Activated naive CD4-positive, alpha-beta T cell treated with anti-CD3 and anti-CD28 coated beads, Interleukin-2, amount 50 U/mL, for 24 hours (primary cell): ENCODE results near the gene PMS1.

Source experiments
- H3K27ac Mint-ChIP-seq: one replicate; pipeline ENCODE4 v1.8.0; 2021; ENCODE audit warnings: mild to moderate bottlenecking, mixed read lengths
- H3K27me3 Mint-ChIP-seq: one replicate; pipeline ENCODE4 v1.8.0; 2021; ENCODE audit warnings: mixed read lengths
- H3K36me3 Mint-ChIP-seq: one replicate; pipeline ENCODE4 v1.8.0; 2021; ENCODE audit warnings: mixed read lengths
- H3K4me1 Mint-ChIP-seq: one replicate; pipeline ENCODE4 v1.8.0; 2021; ENCODE audit warnings: mixed read lengths
- H3K4me3 Mint-ChIP-seq: one replicate; pipeline ENCODE4 v1.8.0; 2021; ENCODE audit warnings: mild to moderate bottlenecking, mixed read lengths
- H3K9me3 Mint-ChIP-seq: one replicate; pipeline ENCODE4 v1.8.0; 2021; ENCODE audit warnings: mixed read lengths

The PMS1 gene

GRCh38 chr2:189835855-189836558, 51.8 kb downstream of the PMS1 start:
- Mint-ChIP-seq H3K36me3 (peaks cover 11% of the 10 kb centered on the region), H3K27me3 (no peaks in the 10 kb centered on the region), H3K27ac (no peak overlapping the region), H3K9me3 (no peaks in the 10 kb centered on the region), H3K4me3 (no peak overlapping the region), H3K4me1 (peaks cover 15% of the 10 kb centered on the region)

DNA sequence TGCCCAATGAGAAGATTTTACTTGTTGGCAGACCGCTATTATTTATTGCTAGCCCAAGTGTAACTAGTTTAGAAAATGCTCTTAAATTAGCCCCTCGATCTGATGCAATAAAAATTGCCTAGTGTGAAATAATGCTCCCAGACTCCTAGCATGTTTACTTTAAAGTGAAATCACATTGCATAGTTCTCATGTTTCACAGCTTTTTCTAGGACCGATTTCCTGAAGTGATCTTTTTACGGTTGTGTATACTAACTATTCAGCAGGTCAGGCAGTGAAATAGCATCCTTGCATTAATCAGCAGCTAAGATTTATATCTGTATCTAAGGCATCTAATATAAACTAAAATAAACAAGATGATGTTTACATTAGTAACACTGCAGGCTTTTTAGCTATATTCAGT, 52.4 kb downstream of the PMS1 start:
- H3K27ac Mint-ChIP-seq: no peak overlapping the region
- H3K9me3 Mint-ChIP-seq: no peaks in the 10 kb centered on the region
- H3K27me3 Mint-ChIP-seq: no peaks in the 10 kb centered on the region
- peaks cover 15% of the 10 kb centered on the region for H3K4me1 Mint-ChIP-seq
- H3K4me3 Mint-ChIP-seq: no peak overlapping the region
- peaks cover 10% of the 10 kb centered on the region for H3K36me3 Mint-ChIP-seq

- Mint-ChIP-seq H3K4me1 (peaks cover 15% of the 10 kb centered on the region), H3K9me3 (no peaks in the 10 kb centered on the region), H3K27me3 (no peaks in the 10 kb centered on the region), H3K4me3 (no peak overlapping the region), H3K36me3 (peaks cover 12% of the 10 kb centered on the region), H3K27ac (no peak overlapping the region)
Measured at GRCh38 chr2:189837326-189837725, 53.1 kb downstream of the PMS1 start.

DNA sequence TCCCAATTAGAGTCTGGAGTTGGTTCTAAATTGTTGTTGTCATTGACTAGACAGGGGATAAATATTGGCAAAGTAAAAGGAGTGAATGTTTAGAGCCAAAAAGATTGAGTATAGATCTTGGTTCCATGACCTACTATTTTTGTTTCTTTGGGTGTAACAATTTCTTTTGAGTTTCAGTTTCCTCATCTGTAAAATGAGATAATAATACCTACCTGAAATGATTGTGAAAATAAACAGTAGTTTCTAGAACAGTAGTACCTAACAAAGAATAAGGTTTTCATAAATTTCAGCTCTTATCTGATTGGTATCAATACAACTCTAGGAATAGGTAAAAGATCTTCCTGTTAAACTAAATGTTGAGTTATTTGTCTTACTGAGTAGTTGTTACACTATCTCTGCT, 56.8 kb downstream of the PMS1 start:
- H3K4me3 Mint-ChIP-seq: no peak overlapping the region
- no peak overlapping the region for H3K27ac Mint-ChIP-seq
- H3K4me1 Mint-ChIP-seq: peaks cover 13% of the 10 kb centered on the region
- no peaks in the 10 kb centered on the region for H3K27me3 Mint-ChIP-seq
- no peaks in the 10 kb centered on the region for H3K9me3 Mint-ChIP-seq
- H3K36me3 Mint-ChIP-seq: peaks cover 12% of the 10 kb centered on the region

DNA sequence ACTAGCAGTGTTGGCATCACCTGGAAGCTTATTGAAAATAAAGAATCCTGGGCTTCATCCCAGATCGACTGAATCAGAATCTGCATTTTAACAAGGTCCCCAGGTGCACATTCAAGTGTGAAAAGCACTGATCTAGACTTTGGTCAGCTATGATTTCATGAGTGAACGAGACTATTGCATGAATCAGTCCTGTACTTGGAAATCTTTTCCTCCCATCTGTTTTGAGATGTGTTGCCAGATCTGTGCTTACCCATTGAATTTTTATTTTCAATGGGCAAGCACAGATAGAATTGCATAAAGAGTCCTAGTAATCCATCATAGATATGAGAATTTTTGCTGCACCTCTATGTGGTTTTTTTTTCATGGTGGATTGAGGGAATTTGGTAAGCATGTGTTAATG, 64.0 kb downstream of the PMS1 start:
- Mint-ChIP-seq H3K4me1 (no peaks in the 10 kb centered on the region), H3K27ac (no peak overlapping the region), H3K27me3 (no peaks in the 10 kb centered on the region), H3K9me3 (no peaks in the 10 kb centered on the region), H3K36me3 (peaks cover 12% of the 10 kb centered on the region), H3K4me3 (no peak overlapping the region)

DNA sequence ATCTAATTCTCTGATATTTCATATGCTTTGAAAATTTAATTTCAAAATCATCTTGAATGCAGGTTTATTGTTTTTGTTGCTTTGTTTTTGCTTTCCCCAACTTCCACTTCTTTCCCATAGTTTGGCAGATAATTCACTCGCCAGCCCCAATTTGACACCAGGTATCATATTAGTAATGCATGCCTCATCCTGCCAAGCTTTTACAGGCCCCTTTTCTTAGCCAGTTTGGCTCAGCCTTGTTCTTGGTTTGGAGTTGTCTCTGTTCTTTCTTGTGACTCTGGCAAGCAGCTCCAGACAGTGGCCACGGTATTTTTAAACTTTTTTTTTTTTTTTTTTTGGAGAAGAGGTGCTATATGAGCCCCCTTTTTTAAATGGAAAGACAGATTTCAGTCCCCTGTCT, 65.3 kb downstream of the PMS1 start:
- Mint-ChIP-seq H3K27me3 (no peaks in the 10 kb centered on the region), H3K4me1 (no peaks in the 10 kb centered on the region), H3K36me3 (peaks cover 16% of the 10 kb centered on the region), H3K4me3 (no peak overlapping the region), H3K27ac (no peak overlapping the region), H3K9me3 (no peaks in the 10 kb centered on the region)

DNA sequence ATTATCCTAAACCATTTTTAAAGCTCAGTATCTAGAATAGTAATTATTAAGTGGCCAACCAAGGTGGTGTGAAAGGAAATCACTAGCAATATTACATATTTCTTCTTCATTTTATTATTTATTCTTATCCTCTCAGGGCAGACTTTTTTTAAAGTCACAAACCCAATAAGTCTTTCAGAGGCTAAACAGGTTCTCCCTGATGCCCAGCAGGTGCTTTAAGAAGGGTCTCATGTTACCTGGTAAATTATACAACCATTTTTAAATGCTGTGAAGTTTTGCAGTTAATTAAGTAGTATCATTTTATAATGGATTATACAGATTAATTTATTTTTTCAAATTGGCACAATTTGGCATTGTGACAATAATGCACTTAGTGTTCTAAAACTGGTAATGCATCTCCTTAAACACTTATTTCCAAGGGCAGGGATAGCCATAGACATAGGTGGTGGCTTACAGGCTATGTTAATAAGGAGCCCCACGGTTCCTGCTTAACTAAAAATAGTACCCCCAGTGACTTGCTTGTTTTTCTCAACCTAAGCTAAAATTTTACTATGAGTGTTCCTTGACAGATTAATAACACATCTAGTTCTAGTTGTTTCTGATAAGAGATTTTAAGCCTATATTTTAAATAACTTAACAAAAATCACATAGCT, 67.0 kb downstream of the PMS1 start:
- Mint-ChIP-seq H3K9me3 (no peaks in the 10 kb centered on the region), H3K36me3 (peaks cover 22% of the 10 kb centered on the region), H3K27ac (no peak overlapping the region), H3K27me3 (no peaks in the 10 kb centered on the region), H3K4me1 (no peaks in the 10 kb centered on the region), H3K4me3 (no peak overlapping the region)

GRCh38 chr2:189854187-189854586, 69.9 kb downstream of the PMS1 start:
- Mint-ChIP-seq H3K27me3 (no peaks in the 10 kb centered on the region), H3K4me1 (no peaks in the 10 kb centered on the region), H3K9me3 (no peaks in the 10 kb centered on the region), H3K4me3 (no peak overlapping the region), H3K27ac (peak overlapping the region; percentile 66), H3K36me3 (peaks cover 19% of the 10 kb centered on the region)

- H3K27me3 Mint-ChIP-seq: no peaks in the 10 kb centered on the region
Measured at GRCh38 chr2:189854940-189855339, 70.7 kb downstream of the PMS1 start.

DNA sequence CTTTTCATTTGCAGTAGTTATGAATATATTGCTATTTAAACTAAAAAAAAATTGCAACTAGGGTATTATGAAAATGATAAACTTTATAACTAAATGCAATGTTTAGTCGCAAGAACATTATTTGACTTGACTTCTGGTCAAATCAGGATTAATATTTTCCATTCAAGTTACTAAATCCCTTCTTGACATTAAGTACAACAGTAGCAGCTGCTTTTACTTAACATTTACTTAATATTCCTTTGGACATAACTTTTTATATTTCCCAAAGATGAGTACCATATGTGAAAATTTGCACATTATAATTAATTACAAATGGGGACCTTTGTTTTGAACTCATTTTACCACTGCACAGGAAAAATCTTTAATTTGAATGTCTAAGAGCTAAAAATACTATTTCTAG, 74.0 kb downstream of the PMS1 start:
- Mint-ChIP-seq H3K36me3 (peaks cover 30% of the 10 kb centered on the region), H3K9me3 (no peaks in the 10 kb centered on the region), H3K4me1 (no peaks in the 10 kb centered on the region), H3K27me3 (no peaks in the 10 kb centered on the region), H3K27ac (no peak overlapping the region), H3K4me3 (no peak overlapping the region)

More at GRCh38 chr2:189854940-189855339, 70.7 kb downstream of the PMS1 start:
- Mint-ChIP-seq H3K27ac (no peak overlapping the region), H3K4me3 (no peak overlapping the region), H3K4me1 (no peaks in the 10 kb centered on the region), H3K9me3 (no peaks in the 10 kb centered on the region), H3K36me3 (peaks cover 17% of the 10 kb centered on the region)

DNA sequence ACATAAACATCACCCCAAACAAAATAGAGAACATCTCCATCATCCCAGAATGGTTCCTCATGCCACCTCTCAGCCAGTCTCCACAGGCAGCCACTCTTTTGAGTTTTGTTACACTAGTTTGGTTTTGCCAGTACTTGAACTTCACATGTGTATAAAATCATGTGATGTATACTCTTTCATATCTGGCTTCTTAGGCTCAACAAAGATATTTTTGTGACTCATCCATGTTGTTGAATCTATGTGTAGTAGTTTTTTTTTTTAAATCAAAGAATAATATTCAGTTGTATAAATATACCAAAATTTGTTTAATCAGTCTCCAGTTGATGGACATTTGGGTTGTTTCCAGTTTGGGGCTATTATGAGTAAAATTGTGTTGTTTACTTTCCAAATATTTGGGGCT, 75.9 kb downstream of the PMS1 start:
- Mint-ChIP-seq H3K4me1 (no peaks in the 10 kb centered on the region), H3K36me3 (peaks cover 23% of the 10 kb centered on the region), H3K4me3 (no peak overlapping the region), H3K27ac (no peak overlapping the region), H3K9me3 (no peaks in the 10 kb centered on the region), H3K27me3 (no peaks in the 10 kb centered on the region)

DNA sequence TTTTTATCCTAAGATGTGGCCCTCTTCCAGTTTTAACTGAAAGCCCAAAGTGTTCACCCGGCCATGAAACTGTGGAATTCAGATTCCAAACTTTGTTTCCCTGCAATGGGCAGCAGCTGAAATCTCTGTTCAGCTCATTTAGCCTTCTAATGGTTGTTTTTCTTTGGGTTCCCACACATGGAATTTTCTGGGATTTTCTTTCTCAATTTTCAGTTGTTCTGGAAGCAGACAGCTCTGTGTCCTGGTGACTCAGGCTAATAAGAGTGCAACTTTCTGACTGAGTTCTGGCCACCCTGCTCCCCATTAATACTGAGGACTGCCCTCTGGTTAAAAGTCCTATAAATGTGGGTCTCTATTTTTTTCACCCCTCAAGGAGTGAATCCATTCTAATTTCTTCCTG, 78.5 kb downstream of the PMS1 start:
- Mint-ChIP-seq H3K27me3 (no peaks in the 10 kb centered on the region), H3K27ac (no peak overlapping the region), H3K4me1 (no peaks in the 10 kb centered on the region), H3K4me3 (no peak overlapping the region), H3K9me3 (no peaks in the 10 kb centered on the region), H3K36me3 (peaks cover 17% of the 10 kb centered on the region)

GRCh38 chr2:189865826-189866225, 81.6 kb downstream of the PMS1 start:
- no peak overlapping the region for H3K4me3 Mint-ChIP-seq
- no peaks in the 10 kb centered on the region for H3K27me3 Mint-ChIP-seq
- H3K36me3 Mint-ChIP-seq: peaks cover 21% of the 10 kb centered on the region
- H3K4me1 Mint-ChIP-seq: no peaks in the 10 kb centered on the region
- no peak overlapping the region for H3K27ac Mint-ChIP-seq
- H3K9me3 Mint-ChIP-seq: no peaks in the 10 kb centered on the region

DNA sequence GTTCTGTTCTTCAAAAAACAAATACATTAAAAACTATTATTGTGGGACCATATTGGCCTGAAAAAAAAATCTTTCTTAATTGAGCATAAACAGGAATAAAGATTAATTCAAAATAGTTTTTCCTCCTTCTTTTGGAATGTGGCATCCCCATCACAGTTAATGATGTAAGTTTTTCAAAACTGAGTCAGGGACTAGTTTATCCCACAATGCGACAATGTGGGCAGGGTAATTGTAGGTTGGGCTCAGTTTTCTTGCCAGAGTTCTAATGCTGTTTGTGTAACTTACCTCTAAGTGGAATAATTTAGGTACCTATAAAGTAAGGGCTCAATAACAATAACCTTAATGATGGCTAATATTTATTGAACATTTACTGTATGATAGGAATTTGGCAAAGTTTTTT, 82.0 kb downstream of the PMS1 start:
- no peak overlapping the region for H3K4me3 Mint-ChIP-seq
- H3K27ac Mint-ChIP-seq: no peak overlapping the region
- H3K27me3 Mint-ChIP-seq: no peaks in the 10 kb centered on the region
- H3K36me3 Mint-ChIP-seq: peaks cover 24% of the 10 kb centered on the region
- no peaks in the 10 kb centered on the region for H3K4me1 Mint-ChIP-seq
- H3K9me3 Mint-ChIP-seq: no peaks in the 10 kb centered on the region

DNA sequence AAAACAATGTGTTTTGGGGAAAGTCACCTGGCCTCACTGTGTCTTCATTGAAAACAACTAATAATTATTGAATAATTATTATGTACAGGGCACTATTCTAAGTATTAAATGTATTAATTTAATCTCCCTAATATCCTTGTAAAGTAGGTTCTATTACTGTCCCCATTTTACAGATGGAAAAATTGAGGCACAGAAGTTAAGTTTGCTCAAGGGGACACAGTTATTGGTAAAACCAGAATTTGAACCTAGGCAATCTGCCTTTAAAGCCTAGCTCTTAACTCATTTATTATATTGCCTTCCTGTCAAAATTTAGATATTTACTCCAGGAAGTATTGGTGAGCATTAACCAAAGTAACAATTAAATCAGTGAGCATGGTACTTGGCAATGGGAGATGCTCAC, 84.6 kb downstream of the PMS1 start:
- Mint-ChIP-seq H3K27ac (no peak overlapping the region), H3K36me3 (peaks cover 13% of the 10 kb centered on the region), H3K4me3 (no peak overlapping the region), H3K4me1 (no peaks in the 10 kb centered on the region), H3K27me3 (no peaks in the 10 kb centered on the region), H3K9me3 (no peaks in the 10 kb centered on the region)

GRCh38 chr2:189870381-189871085, 86.3 kb downstream of the PMS1 start:
- peaks cover 22% of the 10 kb centered on the region for H3K36me3 Mint-ChIP-seq
- peaks cover 15% of the 10 kb centered on the region for H3K4me1 Mint-ChIP-seq
- no peaks in the 10 kb centered on the region for H3K9me3 Mint-ChIP-seq
- no peaks in the 10 kb centered on the region for H3K27me3 Mint-ChIP-seq
- H3K27ac Mint-ChIP-seq: no peak overlapping the region
- H3K4me3 Mint-ChIP-seq: no peak overlapping the region
